Tibial nerve (tissue), 4 donors: ENCODE results near the gene PLCG2. TPM values are rescaled to one million over a fixed set of nuclear protein-coding genes. Genes with fewer than 3 reads are reported as not detected.

Experiments used
- DNase-seq, 2 donors: peaks; one replicate each; pipeline ENCODE4 v3.0.0-alpha.2; 2019; ENCODE audit warnings: low spot score in 2 of 2
- H3K27ac ChIP-seq, 4 donors: fragments of 200-600 bp; sonication (generic) in 3 of 4; one replicate each; pipeline ENCODE4 v1.5.1; 2017 to 2019; ENCODE audit warnings: mild to moderate bottlenecking in 1 of 4
- H3K27me3 ChIP-seq, 2 donors: fragments of 200-600 bp; sonication (generic) in 1 of 2; one replicate each; pipeline versions ENCODE4 v1.5.1 to v1.6.0; 2017 to 2019
- H3K36me3 ChIP-seq, 3 donors: fragments of 200-600 bp; sonication (generic); one replicate each; pipeline ENCODE4 v1.5.1; 2018 to 2019
- H3K4me1 ChIP-seq, 4 donors: fragments of 200-600 bp; sonication (generic) in 3 of 4; one replicate each; pipeline ENCODE4 v1.5.1; 2017 to 2019
- H3K4me3 ChIP-seq, 4 donors: fragments of 200-600 bp; sonication (generic) in 3 of 4; one replicate each; pipeline ENCODE4 v1.5.1; 2017 to 2019; ENCODE audit warnings: mild to moderate bottlenecking in 1 of 4, moderate library complexity in 1 of 4
- H3K9me3 ChIP-seq, 4 donors: fragments of 200-600 bp; sonication (generic) in 3 of 4; one replicate each; pipeline ENCODE4 v1.5.1; 2017 to 2019
- EP300 ChIP-seq, 2 donors: sonication (generic); formaldehyde crosslinking; IDR thresholded peaks; one replicate each; pipeline ENCODE4 v1.6.1; 2017; ENCODE audit warnings: antibody characterized with exemption in 2 of 2, mild to moderate bottlenecking in 1 of 2
- POLR2A ChIP-seq, 2 donors: fragments of 450-650 bp; IDR thresholded peaks; one replicate each; pipeline ENCODE4 v1.6.1; 2017; ENCODE audit warnings: antibody characterized with exemption in 2 of 2, mild to moderate bottlenecking in 2 of 2, moderate library complexity in 2 of 2
- WGBS, 2 donors: methylation state at CpG; one replicate each; pipeline ENCODE4 v1.1.5; 2018; 5-methylcytosine and 5-hydroxymethylcytosine counted together
- total RNA-seq, 4 donors: library from RNA; depleted of rRNA; stranded (reverse); fragments of >200 nt; gene quantifications; one replicate each; pipeline ENCODE4 v1.1.0, GENCODE V29; 2016
- TF ChIP-seq, protein P1 (sequence below), 5 experiments: fragments of 200-600 bp in 3 of 5; fragments of 450-650 bp in 2 of 5; sonication (generic) in 3 of 5; IDR thresholded peaks; one replicate each; pipeline ENCODE4 v1.5.1; 2016 to 2019; ENCODE audit warnings: antibody characterized with exemption in 5 of 5, mild to moderate bottlenecking in 3 of 5, moderate library complexity in 2 of 5

The PLCG2 gene
- total RNA-seq, 4 donors from 2014 or later: 13.0 to 28.5 (median 18.9) TPM

DNA sequence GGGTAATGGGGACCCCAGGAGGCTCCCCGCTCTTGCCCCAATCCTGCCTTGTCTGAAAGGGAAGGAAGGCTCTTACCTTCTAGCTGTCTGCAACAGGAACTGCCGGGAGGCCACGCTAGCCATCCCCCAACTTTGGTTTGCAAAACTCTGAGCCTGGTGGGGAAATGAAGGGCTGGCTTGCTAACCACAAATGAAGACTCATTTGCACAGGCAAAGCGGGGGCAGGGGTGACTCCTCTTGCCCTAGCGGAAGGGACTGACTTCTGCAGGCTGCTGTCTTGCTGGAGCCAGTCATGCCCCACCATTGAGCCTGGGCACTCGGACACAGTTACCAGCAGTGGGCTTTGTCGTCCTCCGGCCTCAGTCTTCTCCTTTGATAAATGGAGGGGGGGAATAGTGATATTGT lies 52.6 kb downstream of the PLCG2 start:
- 58 to 68% methylated on average over 8 of the region's 8 CpGs for WGBS, 2 donors
- no peaks in the 10 kb centered on the region for H3K9me3 ChIP-seq
- H3K36me3 ChIP-seq: no peaks in the 10 kb centered on the region
- peak in 1 of 2 donors; percentile 7 for DNase-seq
- TF ChIP-seq, protein P1, sequence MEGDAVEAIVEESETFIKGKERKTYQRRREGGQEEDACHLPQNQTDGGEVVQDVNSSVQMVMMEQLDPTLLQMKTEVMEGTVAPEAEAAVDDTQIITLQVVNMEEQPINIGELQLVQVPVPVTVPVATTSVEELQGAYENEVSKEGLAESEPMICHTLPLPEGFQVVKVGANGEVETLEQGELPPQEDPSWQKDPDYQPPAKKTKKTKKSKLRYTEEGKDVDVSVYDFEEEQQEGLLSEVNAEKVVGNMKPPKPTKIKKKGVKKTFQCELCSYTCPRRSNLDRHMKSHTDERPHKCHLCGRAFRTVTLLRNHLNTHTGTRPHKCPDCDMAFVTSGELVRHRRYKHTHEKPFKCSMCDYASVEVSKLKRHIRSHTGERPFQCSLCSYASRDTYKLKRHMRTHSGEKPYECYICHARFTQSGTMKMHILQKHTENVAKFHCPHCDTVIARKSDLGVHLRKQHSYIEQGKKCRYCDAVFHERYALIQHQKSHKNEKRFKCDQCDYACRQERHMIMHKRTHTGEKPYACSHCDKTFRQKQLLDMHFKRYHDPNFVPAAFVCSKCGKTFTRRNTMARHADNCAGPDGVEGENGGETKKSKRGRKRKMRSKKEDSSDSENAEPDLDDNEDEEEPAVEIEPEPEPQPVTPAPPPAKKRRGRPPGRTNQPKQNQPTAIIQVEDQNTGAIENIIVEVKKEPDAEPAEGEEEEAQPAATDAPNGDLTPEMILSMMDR (IDR thresholded peaks at IDR 0.05): no peak
- TF ChIP-seq EP300 (IDR thresholded peaks at IDR 0.05) (peak in 1 of 2 donors; percentile 17), POLR2A (IDR thresholded peaks at IDR 0.05) (no peak)
- H3K4me3 ChIP-seq: no peak overlapping the region
- H3K27ac ChIP-seq: no peak overlapping the region
- peaks cover 0 to 7% (median 0%) of the 10 kb centered on the region in 4 donors for H3K4me1 ChIP-seq
- no peaks in the 10 kb centered on the region for H3K27me3 ChIP-seq

DNA sequence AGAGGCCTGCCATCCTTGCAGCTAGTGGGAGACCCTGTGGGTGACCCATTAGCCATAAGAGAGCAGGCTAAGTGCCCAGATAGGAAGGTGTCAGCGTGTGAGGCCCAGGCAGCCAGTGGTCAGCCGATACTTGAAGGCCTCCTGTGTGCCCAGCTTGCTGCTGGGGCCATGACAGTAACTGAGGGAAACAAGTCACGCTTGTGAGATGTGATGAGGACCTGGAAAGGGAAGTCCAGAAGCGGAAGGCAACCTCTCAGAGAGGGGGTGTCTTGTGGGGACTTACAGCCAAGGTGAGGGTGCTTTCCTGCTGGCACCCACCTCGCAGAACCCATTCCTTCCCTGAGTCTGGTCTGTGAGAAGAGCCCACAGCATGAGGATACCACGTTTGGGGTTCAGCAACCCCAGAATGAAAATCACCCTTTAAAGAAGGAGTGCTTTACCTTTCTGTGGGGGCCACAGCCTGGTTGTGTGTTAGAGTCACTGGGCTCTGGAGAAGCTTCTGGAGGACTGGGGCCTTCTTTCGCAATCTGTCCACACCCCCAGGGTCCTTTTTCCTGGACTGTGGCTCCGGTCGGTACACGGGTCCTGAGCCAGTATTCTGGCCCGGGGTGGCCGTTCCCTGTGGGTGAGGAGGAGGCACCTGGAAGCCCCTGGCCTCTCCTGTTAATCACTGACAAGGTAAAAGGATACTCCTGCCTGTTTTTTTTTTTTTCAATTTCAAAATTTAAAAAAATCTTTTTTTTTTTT lies 53.9 kb downstream of the PLCG2 start:
- TF ChIP-seq, protein P1 (IDR thresholded peaks at IDR 0.05): no peak
- 78 to 87% methylated on average over 10 to 12 of the region's 12 CpGs for WGBS, 2 donors
- Histone ChIP-seq H3K27ac (no peak overlapping the region), H3K27me3 (no peaks in the 10 kb centered on the region), H3K9me3 (no peaks in the 10 kb centered on the region), H3K4me1 (peaks cover 0 to 10% (median 0%) of the 10 kb centered on the region in 4 donors), H3K36me3 (no peaks in the 10 kb centered on the region), H3K4me3 (no peak overlapping the region)
- no peak for DNase-seq

DNA sequence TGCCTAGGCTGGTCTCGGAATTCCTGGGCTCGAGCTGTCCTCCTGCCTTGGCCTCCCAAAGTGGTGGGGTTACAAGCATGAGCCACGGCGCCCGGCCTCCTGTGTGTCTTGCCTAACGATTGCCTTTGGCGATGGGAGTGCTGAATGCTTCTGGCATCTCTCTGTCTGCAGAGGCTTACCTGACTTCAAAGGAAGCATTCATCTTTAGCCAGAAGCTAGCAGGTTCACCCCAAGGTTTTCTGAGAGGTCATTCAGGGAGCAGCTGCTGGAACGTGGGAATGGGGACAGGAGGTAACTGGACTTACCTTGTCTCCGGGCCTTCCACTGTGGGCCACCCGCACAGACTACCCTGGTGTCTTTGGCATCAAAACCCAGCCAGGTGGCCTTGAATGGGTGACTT lies 54.7 kb downstream of the PLCG2 start:
- Histone ChIP-seq H3K27me3 (no peaks in the 10 kb centered on the region), H3K36me3 (no peaks in the 10 kb centered on the region), H3K9me3 (no peaks in the 10 kb centered on the region), H3K4me3 (no peak overlapping the region), H3K4me1 (peaks cover 0 to 10% (median 0%) of the 10 kb centered on the region in 4 donors), H3K27ac (no peak overlapping the region)
- TF ChIP-seq, protein P1 (IDR thresholded peaks at IDR 0.05): no peak
- TF ChIP-seq EP300 (IDR thresholded peaks at IDR 0.05) (no peak), POLR2A (IDR thresholded peaks at IDR 0.05) (no peak)
- 77 to 81% methylated on average over 10 of the region's 10 CpGs for WGBS, 2 donors
- DNase-seq: no peak

DNA sequence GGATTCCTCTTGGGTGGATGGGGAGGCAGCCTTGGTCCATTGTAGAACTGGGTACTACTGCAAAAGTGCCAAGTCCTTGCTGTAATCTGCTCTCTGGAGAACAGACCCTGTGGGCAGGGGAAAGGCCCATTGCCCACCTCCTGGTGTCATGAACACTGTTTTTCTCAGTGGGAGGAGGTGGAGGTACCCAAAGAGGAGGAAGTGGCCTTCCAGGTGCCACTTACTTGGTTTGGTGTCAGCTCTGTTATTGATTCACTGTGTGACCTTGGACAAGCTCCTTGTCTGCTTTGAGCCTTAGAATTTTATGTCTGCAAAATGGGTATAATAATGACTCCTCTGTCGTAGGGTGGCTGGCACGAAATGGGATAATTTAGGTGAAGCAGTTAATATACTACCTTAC lies 55.8 kb downstream of the PLCG2 start:
- no peak for DNase-seq
- TF ChIP-seq EP300 (IDR thresholded peaks at IDR 0.05) (no peak), POLR2A (IDR thresholded peaks at IDR 0.05) (no peak)
- TF ChIP-seq, protein P1 (IDR thresholded peaks at IDR 0.05): no peak
- Histone ChIP-seq H3K36me3 (no peaks in the 10 kb centered on the region), H3K4me1 (peaks cover 0 to 10% (median 0%) of the 10 kb centered on the region in 4 donors), H3K27ac (no peak overlapping the region), H3K27me3 (no peaks in the 10 kb centered on the region), H3K9me3 (no peaks in the 10 kb centered on the region), H3K4me3 (no peak overlapping the region)
- 95 to 100% methylated on average over 2 of the region's 2 CpGs for WGBS, 2 donors

DNA sequence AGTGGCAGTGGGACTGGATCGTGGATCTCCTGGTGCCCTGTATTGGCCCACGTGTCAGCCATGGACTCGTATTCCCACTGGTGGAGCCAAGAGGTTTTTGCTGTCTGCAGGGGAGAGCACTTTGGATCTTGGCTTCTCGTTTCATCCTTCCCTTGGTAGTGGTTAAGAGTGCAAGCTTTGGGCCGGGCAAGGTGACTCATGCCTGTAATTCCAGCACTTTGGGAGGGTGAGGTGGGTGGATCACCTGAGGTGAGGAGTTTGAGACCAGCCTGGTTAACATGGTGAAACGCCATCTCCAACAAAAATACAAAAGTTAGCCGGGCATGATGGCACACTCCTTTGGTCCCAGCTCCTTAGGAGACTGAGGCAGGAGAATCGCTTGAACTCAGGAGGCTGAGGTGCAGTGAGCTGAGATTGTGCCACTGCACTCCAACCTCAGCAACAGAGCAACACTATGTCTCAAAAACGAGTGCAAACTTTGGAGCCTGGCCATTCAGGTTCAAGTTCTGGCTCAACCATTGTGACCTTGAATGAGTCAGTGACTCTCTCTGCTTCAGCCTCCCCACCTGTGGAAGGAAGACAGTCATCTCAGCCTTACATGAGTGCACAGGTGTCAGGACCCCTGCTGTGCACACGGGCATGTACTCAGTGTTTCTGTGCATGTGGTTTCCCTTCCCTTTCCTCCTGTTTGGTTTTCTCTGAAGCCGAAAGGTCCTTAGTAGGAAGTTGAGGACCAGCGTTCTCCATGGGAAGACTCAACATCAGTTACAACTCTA lies 57.4 kb downstream of the PLCG2 start:
- H3K4me1 ChIP-seq: peaks cover 0 to 10% (median 0%) of the 10 kb centered on the region in 4 donors
- DNase-seq: no peak
- H3K9me3 ChIP-seq: no peaks in the 10 kb centered on the region
- no peaks in the 10 kb centered on the region for H3K27me3 ChIP-seq
- WGBS, 2 donors: 73 to 87% methylated on average over 12 of the region's 12 CpGs
- TF ChIP-seq POLR2A (IDR thresholded peaks at IDR 0.05): no peak
- TF ChIP-seq, protein P1 (IDR thresholded peaks at IDR 0.05): no peak
- TF ChIP-seq EP300 (IDR thresholded peaks at IDR 0.05): no peak
- no peak overlapping the region for H3K27ac ChIP-seq
- no peaks in the 10 kb centered on the region for H3K36me3 ChIP-seq
- no peak overlapping the region for H3K4me3 ChIP-seq
